GM12874 (cell line): Measurements from ENCODE around the gene LAMA1.

Source experiments
- TF ChIP-seq, protein P1 (sequence below): IDR thresholded peaks from 2 replicates; pipeline ENCODE4 v1.5.1; 2011; ENCODE audit warnings: low read depth, mild to moderate bottlenecking, control low read depth, low read length, moderate library complexity; ENCODE audit not compliant: insufficient read depth

The LAMA1 gene, protein sequence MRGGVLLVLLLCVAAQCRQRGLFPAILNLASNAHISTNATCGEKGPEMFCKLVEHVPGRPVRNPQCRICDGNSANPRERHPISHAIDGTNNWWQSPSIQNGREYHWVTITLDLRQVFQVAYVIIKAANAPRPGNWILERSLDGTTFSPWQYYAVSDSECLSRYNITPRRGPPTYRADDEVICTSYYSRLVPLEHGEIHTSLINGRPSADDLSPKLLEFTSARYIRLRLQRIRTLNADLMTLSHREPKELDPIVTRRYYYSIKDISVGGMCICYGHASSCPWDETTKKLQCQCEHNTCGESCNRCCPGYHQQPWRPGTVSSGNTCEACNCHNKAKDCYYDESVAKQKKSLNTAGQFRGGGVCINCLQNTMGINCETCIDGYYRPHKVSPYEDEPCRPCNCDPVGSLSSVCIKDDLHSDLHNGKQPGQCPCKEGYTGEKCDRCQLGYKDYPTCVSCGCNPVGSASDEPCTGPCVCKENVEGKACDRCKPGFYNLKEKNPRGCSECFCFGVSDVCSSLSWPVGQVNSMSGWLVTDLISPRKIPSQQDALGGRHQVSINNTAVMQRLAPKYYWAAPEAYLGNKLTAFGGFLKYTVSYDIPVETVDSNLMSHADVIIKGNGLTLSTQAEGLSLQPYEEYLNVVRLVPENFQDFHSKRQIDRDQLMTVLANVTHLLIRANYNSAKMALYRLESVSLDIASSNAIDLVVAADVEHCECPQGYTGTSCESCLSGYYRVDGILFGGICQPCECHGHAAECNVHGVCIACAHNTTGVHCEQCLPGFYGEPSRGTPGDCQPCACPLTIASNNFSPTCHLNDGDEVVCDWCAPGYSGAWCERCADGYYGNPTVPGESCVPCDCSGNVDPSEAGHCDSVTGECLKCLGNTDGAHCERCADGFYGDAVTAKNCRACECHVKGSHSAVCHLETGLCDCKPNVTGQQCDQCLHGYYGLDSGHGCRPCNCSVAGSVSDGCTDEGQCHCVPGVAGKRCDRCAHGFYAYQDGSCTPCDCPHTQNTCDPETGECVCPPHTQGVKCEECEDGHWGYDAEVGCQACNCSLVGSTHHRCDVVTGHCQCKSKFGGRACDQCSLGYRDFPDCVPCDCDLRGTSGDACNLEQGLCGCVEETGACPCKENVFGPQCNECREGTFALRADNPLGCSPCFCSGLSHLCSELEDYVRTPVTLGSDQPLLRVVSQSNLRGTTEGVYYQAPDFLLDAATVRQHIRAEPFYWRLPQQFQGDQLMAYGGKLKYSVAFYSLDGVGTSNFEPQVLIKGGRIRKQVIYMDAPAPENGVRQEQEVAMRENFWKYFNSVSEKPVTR (N-terminal part only)

DNA sequence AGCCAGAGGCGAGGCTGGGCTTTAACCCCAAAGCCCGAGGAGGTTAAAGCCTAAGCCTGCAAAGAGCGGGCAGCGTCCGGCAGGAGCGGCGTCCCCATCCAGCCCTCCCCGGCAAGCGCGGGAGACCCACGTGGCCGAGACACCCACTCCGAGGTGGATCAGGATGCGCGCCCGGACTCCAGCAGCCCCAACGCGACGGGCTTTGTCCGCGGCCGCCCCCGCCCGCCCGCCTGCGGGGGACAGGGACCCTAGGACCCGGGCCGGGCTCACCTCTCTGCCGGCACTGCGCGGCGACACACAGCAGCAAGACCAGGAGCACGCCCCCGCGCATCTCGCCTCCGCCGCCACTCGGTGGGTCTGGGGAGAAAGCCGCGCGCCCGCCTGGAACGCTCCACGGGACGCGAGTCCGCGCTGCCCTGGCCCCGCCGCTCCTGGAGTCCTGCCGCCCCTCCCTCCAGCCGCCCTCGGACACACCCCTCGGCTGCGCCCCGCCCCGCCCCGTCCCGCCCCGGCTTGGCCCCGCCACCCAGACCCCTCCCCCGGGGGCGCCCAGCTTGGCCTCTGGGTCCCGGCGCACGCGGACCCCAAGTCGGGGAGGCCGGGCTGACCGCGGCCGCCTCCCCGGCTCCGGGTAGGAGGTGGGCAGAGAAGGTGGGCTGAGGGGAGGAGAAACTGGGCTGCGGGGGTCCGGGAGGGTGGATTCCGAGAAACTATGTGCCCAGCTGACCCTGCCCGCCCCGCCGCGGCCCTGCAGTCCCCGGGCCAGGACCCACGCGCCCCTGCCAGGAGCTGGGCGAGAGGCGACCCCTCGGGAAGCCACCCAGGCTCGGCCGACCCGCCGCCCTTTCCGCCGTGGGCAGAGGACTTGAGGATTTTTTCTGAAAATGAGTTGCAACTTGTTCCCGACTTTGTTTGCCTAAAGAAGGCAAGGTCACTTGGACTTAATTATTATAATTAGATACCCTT, at the start of gene LAMA1:
Gene LAMA1 (minus strand): TSS at position 408 of the 966 bp plus-strand sequence. CDS start 77 bp downstream, at position 331.
- TF ChIP-seq, protein P1, sequence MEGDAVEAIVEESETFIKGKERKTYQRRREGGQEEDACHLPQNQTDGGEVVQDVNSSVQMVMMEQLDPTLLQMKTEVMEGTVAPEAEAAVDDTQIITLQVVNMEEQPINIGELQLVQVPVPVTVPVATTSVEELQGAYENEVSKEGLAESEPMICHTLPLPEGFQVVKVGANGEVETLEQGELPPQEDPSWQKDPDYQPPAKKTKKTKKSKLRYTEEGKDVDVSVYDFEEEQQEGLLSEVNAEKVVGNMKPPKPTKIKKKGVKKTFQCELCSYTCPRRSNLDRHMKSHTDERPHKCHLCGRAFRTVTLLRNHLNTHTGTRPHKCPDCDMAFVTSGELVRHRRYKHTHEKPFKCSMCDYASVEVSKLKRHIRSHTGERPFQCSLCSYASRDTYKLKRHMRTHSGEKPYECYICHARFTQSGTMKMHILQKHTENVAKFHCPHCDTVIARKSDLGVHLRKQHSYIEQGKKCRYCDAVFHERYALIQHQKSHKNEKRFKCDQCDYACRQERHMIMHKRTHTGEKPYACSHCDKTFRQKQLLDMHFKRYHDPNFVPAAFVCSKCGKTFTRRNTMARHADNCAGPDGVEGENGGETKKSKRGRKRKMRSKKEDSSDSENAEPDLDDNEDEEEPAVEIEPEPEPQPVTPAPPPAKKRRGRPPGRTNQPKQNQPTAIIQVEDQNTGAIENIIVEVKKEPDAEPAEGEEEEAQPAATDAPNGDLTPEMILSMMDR: no peak

DNA sequence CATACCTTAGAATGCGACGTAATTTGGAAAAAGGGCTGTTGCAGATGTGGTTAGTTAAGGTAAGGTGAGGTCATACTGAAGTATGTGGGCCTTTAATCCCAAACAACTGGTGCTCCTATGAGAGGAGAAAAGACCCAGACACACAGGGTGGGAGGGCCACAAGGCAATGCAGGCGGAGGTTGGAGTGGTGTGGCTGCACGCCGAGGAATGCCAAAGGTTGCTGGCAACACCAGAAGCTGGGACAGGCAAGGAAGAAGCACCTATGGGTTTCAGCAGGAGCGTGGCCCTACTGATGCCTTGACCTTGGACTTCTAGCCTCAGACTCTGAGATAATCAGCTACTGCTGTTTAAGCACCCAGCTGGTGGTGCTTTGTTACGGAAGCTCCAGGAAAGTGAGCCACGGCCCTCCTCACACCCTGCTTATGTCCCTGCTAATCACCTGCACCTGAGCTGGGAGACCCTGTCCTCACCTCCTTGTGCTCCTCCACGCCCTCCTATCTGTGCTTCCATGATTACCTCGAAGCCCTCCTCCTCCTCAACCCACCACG, 48.3 kb upstream of the LAMA1 start:
- TF ChIP-seq, protein P1: no peak

DNA sequence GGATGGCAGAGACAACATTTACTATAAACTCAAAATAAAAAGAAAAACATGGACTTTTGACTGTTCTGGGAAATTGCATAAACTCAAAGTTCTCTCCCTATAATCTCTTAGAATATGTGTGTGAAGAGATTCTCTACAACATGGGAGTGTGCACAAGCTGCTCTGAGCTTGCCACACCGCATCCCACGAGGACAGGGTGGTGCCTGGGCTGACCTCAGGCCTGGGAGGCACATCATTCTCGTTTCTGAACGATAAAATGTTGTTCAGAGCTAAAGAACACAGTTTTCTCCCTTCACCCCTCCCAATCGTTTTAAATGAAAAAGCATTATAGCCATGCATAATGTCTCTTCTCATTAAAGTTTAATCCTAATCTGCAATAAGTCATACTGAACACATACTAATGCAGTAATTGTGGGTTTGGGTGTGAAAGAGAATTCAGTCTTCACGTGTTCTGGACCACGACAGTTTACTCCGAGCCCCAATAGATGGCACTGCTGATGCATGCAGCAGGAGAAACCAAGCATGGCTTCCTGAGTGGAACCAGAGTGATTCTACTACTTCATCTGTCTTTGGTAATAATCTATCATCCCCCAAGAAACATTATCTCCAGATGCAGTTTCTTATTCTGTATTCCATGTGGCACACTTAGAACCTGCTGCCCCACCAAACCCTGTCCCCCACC, 46.9 kb upstream of the LAMA1 start:
- TF ChIP-seq, protein P1: no peak

DNA sequence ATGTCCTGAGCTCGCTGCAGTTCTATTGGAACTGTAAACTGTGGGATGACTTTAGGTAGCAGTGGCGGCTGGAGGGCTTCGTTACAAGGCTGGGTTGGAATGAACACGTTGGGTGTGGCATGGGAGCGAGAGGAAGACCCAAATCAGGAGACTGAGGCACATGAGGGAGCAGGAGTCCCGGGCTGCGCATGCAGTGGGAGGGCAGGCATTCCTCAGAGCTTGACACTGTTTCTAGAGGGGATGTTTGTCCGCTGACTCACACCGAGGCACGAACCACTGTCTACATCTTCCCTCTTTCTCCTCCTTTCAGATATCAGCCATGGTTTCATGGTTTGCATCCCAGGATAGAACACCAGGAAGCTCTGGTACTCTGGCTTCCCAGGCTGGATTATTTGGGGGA, 40.6 kb upstream of the LAMA1 start:
- TF ChIP-seq, protein P1: no peak

DNA sequence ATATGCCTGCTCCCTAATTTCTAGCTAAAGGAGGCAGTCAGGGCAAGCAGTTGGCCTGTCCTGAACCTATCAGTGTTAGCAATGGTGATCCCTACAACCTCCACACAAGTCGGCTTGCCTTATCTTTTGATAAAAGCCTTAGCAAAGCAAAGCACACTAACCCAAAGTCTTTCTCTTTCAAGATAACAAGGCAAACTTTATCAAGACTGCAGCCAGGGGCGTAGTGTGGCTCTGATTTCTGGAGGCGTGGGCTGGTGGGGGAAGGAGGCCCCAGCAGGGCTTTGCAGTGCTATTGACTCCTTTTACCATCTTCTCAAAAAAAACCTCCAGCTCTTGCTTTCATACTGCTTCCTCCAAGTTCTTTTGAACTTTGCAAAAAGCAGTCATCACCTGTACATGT, 40.2 kb upstream of the LAMA1 start:
- TF ChIP-seq, protein P1: no peak

DNA sequence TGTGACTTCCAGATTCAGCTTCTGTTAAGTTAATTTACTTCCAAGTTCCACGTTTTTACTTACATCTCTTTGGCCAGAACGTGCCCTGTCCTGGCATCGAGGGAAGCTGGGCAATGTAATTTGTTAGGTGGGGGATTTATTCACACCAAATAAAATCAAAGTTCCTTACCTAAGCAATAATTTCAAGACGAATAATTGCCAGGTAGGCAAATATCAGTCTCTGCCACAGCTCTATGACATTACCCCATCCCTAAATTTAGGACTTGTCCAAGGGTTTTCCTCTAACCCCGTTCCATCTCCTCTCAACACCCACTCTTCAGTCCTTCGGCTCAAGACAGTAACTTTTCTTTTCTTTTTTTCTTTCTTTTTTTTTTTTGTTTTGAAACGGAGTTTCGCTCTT, 38.3 kb upstream of the LAMA1 start:
- TF ChIP-seq, protein P1: no peak
